ENCODE results near the gene GSAP.

The GSAP gene

DNA sequence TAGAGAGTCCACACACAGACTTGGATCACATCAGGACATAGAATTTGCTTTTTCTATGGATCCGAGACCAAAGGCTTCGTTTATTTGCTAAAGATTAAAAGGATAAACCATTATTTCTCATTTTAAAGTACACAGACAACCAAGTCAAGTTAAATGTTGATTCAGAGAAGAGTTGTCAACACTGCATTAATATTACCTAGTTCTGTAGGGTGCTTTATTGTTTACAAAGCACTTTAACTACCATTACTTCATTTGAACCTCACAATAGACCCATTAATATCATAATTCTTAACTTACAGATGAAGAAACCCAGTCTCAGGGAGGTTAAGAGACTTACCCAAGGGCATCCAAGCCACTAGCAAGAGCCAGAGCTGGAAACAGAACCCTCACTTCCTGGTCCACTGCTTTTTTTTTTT lies 43.2 kb upstream of the GSAP start:
- H3K9ac ChIP-seq (ENCODE audit: low read length) = no peak overlapping the region
- no peaks in the 10 kb centered on the region for H3K27me3 ChIP-seq (ENCODE audit: low read length)
- H3K9me2 ChIP-seq (replicated peaks; ENCODE audit: insufficient read depth, low read length) = no peaks in the 10 kb centered on the region
- H4K20me1 ChIP-seq (ENCODE audit: low read depth, low read length) = no peaks in the 10 kb centered on the region
- H2AFZ ChIP-seq (ENCODE audit: low read depth, low read length, severe bottlenecking) = no peak overlapping the region
- H3K27ac ChIP-seq (ENCODE audit: low read depth, low read length) = no peak overlapping the region
- H3K36me3 ChIP-seq (ENCODE audit: low read length) = no peaks in the 10 kb centered on the region
- H3K9me3 ChIP-seq (ENCODE audit: insufficient read depth, low read length) = no peaks in the 10 kb centered on the region
- TF ChIP-seq EZH2phosphoT487 (conservative IDR thresholded peaks at IDR 0.05; ENCODE audit: low read length) (no peak), CTCF (IDR thresholded peaks at IDR 0.05; ENCODE audit: insufficient read depth, low read length, poor library complexity, severe bottlenecking) (no peak)
- H3K4me2 ChIP-seq (ENCODE audit: low read depth, low read length, poor library complexity, severe bottlenecking) = no peak overlapping the region
- H3F3A ChIP-seq (ENCODE audit: insufficient read depth) = no peaks in the 10 kb centered on the region
- H3K4me3 ChIP-seq (ENCODE audit: insufficient read depth, low read length, poor library complexity, severe bottlenecking) = no peak overlapping the region
- H3K79me2 ChIP-seq (ENCODE audit: insufficient read depth, low read length) = no peaks in the 10 kb centered on the region

- H3K79me2 ChIP-seq (ENCODE audit: insufficient read depth, low read length) = no peaks in the 10 kb centered on the region
- no peaks in the 10 kb centered on the region for H3K9me2 ChIP-seq (replicated peaks; ENCODE audit: insufficient read depth, low read length)
- no peak overlapping the region for H3K27ac ChIP-seq (ENCODE audit: low read depth, low read length)
- H3K4me3 ChIP-seq (ENCODE audit: insufficient read depth, low read length, poor library complexity, severe bottlenecking) = no peak overlapping the region
- H3K9ac ChIP-seq (ENCODE audit: low read length) = no peak overlapping the region
- no peaks in the 10 kb centered on the region for H3K9me3 ChIP-seq (ENCODE audit: insufficient read depth, low read length)
- H3K27me3 ChIP-seq (ENCODE audit: low read length) = no peaks in the 10 kb centered on the region
- H3K36me3 ChIP-seq (ENCODE audit: low read length) = no peaks in the 10 kb centered on the region
- H4K20me1 ChIP-seq (ENCODE audit: low read depth, low read length) = no peaks in the 10 kb centered on the region
- H3F3A ChIP-seq (ENCODE audit: insufficient read depth) = no peaks in the 10 kb centered on the region
- H2AFZ ChIP-seq (ENCODE audit: low read depth, low read length, severe bottlenecking) = no peak overlapping the region
- no peak overlapping the region for H3K4me2 ChIP-seq (ENCODE audit: low read depth, low read length, poor library complexity, severe bottlenecking)
- no peak for TF ChIP-seq CTCF (IDR thresholded peaks at IDR 0.05; ENCODE audit: insufficient read depth, low read length, poor library complexity, severe bottlenecking)
- no peak for TF ChIP-seq EZH2phosphoT487 (conservative IDR thresholded peaks at IDR 0.05; ENCODE audit: low read length)
Measured at GRCh38 chr7:77458786-77459185, 42.6 kb upstream of the GSAP start.

DNA sequence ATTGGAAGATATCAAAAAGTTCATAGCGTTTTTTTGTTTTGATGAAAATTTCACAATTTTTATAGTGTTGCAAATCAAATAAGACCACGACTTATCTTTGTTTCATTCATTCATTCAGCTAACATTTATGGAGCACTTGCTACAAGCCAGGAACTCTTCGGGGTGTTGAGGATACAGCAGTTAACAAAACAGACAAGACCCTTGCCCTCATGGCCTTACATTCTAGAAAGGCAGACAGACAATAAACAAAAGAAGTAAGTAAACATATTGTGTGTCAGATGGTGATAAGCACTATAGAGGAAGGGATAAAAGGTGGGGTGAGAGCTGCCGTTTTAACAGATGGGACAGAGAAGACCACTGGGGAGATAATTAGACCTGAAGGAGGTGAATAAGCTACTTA lies 41.6 kb upstream of the GSAP start:
- TF ChIP-seq EZH2phosphoT487 (conservative IDR thresholded peaks at IDR 0.05; ENCODE audit: low read length) (no peak), CTCF (IDR thresholded peaks at IDR 0.05; ENCODE audit: insufficient read depth, low read length, poor library complexity, severe bottlenecking) (no peak)
- Histone ChIP-seq H3K27ac (ENCODE audit: low read depth, low read length) (no peak overlapping the region), H3F3A (ENCODE audit: insufficient read depth) (no peaks in the 10 kb centered on the region), H2AFZ (ENCODE audit: low read depth, low read length, severe bottlenecking) (no peak overlapping the region), H3K27me3 (ENCODE audit: low read length) (no peaks in the 10 kb centered on the region), H3K4me3 (ENCODE audit: insufficient read depth, low read length, poor library complexity, severe bottlenecking) (no peak overlapping the region), H3K79me2 (ENCODE audit: insufficient read depth, low read length) (no peaks in the 10 kb centered on the region), H3K9me3 (ENCODE audit: insufficient read depth, low read length) (no peaks in the 10 kb centered on the region), H3K9me2 (replicated peaks; ENCODE audit: insufficient read depth, low read length) (no peaks in the 10 kb centered on the region), H3K36me3 (ENCODE audit: low read length) (no peaks in the 10 kb centered on the region), H3K4me2 (ENCODE audit: low read depth, low read length, poor library complexity, severe bottlenecking) (no peak overlapping the region), H4K20me1 (ENCODE audit: low read depth, low read length) (no peaks in the 10 kb centered on the region), H3K9ac (ENCODE audit: low read length) (no peak overlapping the region)

GRCh38 chr7:77456696-77457095 lies 40.5 kb upstream of the GSAP start:
- H2AFZ ChIP-seq (ENCODE audit: low read depth, low read length, severe bottlenecking) = no peak overlapping the region
- no peaks in the 10 kb centered on the region for H3K9me3 ChIP-seq (ENCODE audit: insufficient read depth, low read length)
- no peak overlapping the region for H3K27ac ChIP-seq (ENCODE audit: low read depth, low read length)
- H3F3A ChIP-seq (ENCODE audit: insufficient read depth) = no peaks in the 10 kb centered on the region
- no peak overlapping the region for H3K9ac ChIP-seq (ENCODE audit: low read length)
- no peak overlapping the region for H3K4me2 ChIP-seq (ENCODE audit: low read depth, low read length, poor library complexity, severe bottlenecking)
- no peaks in the 10 kb centered on the region for H3K27me3 ChIP-seq (ENCODE audit: low read length)
- no peaks in the 10 kb centered on the region for H4K20me1 ChIP-seq (ENCODE audit: low read depth, low read length)
- TF ChIP-seq CTCF (IDR thresholded peaks at IDR 0.05; ENCODE audit: insufficient read depth, low read length, poor library complexity, severe bottlenecking) (no peak), EZH2phosphoT487 (conservative IDR thresholded peaks at IDR 0.05; ENCODE audit: low read length) (no peak)
- no peaks in the 10 kb centered on the region for H3K36me3 ChIP-seq (ENCODE audit: low read length)
- no peak overlapping the region for H3K4me3 ChIP-seq (ENCODE audit: insufficient read depth, low read length, poor library complexity, severe bottlenecking)
- no peaks in the 10 kb centered on the region for H3K9me2 ChIP-seq (replicated peaks; ENCODE audit: insufficient read depth, low read length)
- no peaks in the 10 kb centered on the region for H3K79me2 ChIP-seq (ENCODE audit: insufficient read depth, low read length)

Measured in SU-DHL-6 (cell line).